Mesodermal cell (in vitro differentiated cells): ENCODE results near the gene GTF3C5.
A peak's percentile ranks its signal among the peaks of the same experiment; 100 is the strongest.

Experiments used
- H3K27ac ChIP-seq: 2 replicates; pipeline ENCODE4 v1.7.0; 2013; ENCODE audit warnings: mild to moderate bottlenecking, low read depth, low read length, moderate library complexity; ENCODE audit not compliant: severe bottlenecking
- H3K36me3 ChIP-seq: 2 replicates; pipeline ENCODE4 v1.7.1; 2013; ENCODE audit warnings: mild to moderate bottlenecking, low read length, moderate library complexity; ENCODE audit not compliant: control insufficient read depth, insufficient read depth
- H3K4me1 ChIP-seq: one replicate; pipeline ENCODE4 v1.7.1; 2013; ENCODE audit warnings: mild to moderate bottlenecking, low read length; ENCODE audit not compliant: insufficient read depth, control insufficient read depth, poor library complexity, severe bottlenecking
- H3K4me3 ChIP-seq: 2 replicates; pipeline ENCODE4 v1.7.0; 2013; ENCODE audit warnings: low read length, control low read depth, mild to moderate bottlenecking; ENCODE audit not compliant: insufficient read depth, poor library complexity, severe bottlenecking; ENCODE audit errors: extremely low read depth
- H3K9me3 ChIP-seq: 2 replicates; pipeline ENCODE4 v1.7.1; 2013; ENCODE audit warnings: mild to moderate bottlenecking, low read length, moderate library complexity; ENCODE audit not compliant: control insufficient read depth
- WGBS, 2 experiments: methylation state at CpG; one replicate each; pipeline ENCODE4 v1.1.5; 2013; ENCODE audit warnings: missing lambda C conversion rate in 2 of 2; ENCODE audit not compliant: insufficient coverage in 2 of 2; 5-methylcytosine and 5-hydroxymethylcytosine counted together

Gene GTF3C5

GRCh38 chr9:133006731-133007352 is 24.0 kb upstream of the GTF3C5 start:
- H3K4me1 ChIP-seq: peaks cover 12% of the 10 kb centered on the region

DNA sequence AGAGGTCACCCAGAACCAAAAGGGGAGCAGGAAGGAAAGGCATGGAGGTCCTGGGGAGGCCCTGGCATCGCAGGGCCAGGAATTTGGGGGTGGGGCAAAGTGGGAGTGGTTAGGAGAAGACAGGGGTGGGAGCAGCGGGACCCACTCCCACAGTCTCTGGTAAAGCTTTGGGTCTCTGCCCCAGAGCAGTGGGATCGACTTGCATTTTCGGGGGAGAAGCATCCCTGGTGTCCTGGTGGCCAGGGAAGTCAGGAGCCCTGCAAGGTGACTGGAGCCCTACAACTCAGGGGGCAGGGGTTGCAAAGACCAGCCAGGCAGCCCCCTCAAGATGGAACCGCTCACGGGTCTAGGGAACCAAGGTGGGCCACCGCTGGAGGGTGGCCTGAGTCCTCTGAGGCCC is 22.4 kb upstream of the GTF3C5 start:
- Histone ChIP-seq H3K4me3 (no peak overlapping the region), H3K9me3 (no peaks in the 10 kb centered on the region), H3K4me1 (peaks cover 12% of the 10 kb centered on the region), H3K27ac (no peak overlapping the region), H3K36me3 (no peaks in the 10 kb centered on the region)
- 78 to 90% methylated on average over 3 to 6 of the region's 7 CpGs for WGBS, 2 experiments

More at GRCh38 chr9:133006731-133007352, 24.0 kb upstream of the GTF3C5 start:
- 71 to 83% methylated on average over 5 of the region's 5 CpGs for WGBS, 2 experiments
- Histone ChIP-seq H3K4me3 (no peak overlapping the region), H3K36me3 (no peaks in the 10 kb centered on the region), H3K27ac (no peak overlapping the region), H3K9me3 (no peaks in the 10 kb centered on the region)

DNA sequence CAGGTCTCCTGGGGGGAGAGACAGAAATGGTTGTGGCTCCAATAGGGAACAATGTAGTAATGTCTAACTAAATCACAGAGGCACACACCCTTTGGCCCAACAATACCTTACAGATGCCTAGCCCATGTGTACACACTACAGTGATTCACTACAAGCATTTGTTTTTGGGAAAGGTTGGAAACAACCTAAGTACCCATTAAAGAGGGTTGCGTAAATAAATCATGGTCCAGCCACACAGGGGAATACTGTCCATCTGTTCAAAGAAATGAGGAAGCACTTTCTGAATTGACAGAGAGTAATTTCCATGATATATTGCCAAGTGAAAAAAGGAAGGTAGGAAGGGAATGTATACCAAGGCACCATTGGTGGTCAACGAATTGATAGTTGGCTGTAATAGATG is 22.0 kb upstream of the GTF3C5 start:
- no peak overlapping the region for H3K4me3 ChIP-seq
- WGBS, 2 experiments: 80 to 83% methylated on average over 2 of the region's 2 CpGs
- H3K36me3 ChIP-seq: no peaks in the 10 kb centered on the region
- no peaks in the 10 kb centered on the region for H3K9me3 ChIP-seq
- H3K27ac ChIP-seq: no peak overlapping the region
- H3K4me1 ChIP-seq: peaks cover 9% of the 10 kb centered on the region

GRCh38 chr9:133009906-133010582 is 20.8 kb upstream of the GTF3C5 start:
- H3K4me3 ChIP-seq: no peak overlapping the region
- no peaks in the 10 kb centered on the region for H3K36me3 ChIP-seq
- WGBS, 2 experiments: 67 to 77% methylated on average over 4 of the region's 5 CpGs

DNA sequence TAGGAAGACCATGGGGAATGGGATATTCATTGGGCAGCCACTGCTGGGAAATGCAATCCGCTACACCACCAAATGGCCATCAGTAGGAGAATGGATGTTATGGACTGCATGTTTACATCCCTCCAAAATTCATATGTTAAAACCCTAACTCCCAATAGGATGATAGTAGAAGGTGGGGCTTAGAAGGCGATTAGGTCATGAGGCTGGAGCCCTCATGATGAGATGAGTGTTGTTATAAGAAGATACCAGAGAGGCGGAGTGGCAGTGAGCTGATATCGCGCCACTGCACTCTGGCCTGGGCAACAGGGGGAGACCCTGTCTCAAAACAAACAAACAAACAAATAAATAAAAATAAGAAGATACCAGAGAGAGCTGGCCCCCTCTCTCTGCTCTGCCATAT is 16.1 kb upstream of the GTF3C5 start:
- no peak overlapping the region for H3K4me3 ChIP-seq
- 80 to 100% methylated on average over 1 to 2 of the region's 5 CpGs for WGBS, 2 experiments

More at GRCh38 chr9:133009906-133010582, 20.8 kb upstream of the GTF3C5 start:
- Histone ChIP-seq H3K4me1 (no peaks in the 10 kb centered on the region), H3K27ac (no peak overlapping the region), H3K9me3 (no peaks in the 10 kb centered on the region)

DNA sequence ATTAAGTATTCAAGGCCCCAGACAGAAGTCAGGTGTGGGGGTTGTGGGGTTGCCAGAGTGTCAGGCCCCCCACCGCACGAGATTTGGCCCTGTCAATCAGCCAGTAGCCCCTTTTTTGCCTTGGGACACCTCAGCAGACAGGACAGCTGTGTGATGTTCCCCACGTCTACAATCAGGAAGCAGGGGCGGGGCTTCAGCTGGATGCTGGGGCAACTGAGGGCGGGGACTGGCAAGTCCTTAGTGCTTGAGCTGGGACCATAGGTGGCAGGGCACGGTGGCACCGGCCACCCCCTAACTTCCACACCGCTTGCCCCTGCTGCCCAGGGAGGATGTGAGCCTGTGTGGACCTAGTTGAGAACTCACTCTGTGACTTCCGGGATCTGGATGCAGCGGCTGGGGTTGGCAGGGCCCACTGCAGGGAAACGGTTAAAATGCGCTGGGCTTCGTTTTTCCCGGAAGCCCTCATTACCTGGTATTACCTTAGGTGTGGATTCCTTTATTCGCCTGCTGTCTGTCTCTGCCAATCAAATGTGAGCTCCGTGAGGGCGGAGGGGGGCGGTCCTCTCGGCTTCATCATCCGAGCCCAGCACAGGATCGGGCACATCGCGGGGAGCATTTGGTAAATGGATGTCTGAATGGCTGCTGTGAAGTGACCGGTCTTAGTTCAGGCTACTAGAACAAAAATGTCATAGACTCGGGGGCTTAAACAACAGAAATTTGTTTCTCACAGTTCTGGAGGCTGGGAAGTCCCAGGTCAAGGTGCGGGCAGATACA is 7.5 kb upstream of the GTF3C5 start:
- no peaks in the 10 kb centered on the region for H3K36me3 ChIP-seq
- H3K4me3 ChIP-seq: no peak overlapping the region
- 90 to 92% methylated on average over 19 to 23 of the region's 26 CpGs for WGBS, 2 experiments
- no peaks in the 10 kb centered on the region for H3K9me3 ChIP-seq
- H3K4me1 ChIP-seq: no peaks in the 10 kb centered on the region
- H3K27ac ChIP-seq: no peak overlapping the region

More for the DNA sequence above, 16.1 kb upstream of the GTF3C5 start:
- H3K27ac ChIP-seq: no peak overlapping the region
- H3K36me3 ChIP-seq: no peaks in the 10 kb centered on the region
- no peaks in the 10 kb centered on the region for H3K9me3 ChIP-seq
- no peaks in the 10 kb centered on the region for H3K4me1 ChIP-seq

DNA sequence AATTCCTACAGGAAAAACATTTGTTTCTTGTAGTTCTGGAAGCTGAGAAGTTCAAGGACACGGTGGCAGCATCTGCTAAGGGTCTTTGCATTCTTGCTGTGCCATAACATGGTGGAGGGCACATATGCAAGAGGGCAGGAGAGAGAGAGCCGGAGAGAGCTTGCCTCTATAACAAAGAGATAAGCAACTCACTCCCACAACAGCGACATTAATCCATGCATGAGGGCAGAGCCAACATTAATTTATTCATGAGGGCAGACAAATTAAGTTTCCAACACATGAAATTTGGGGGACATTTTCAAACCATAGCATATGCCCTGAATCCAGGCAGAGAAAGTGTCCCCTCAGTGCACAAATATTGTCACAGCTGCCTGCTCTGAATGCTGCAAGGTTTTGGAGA is 4.4 kb upstream of the GTF3C5 start:
- 65 to 80% methylated on average over 2 of the region's 3 CpGs for WGBS, 2 experiments

GRCh38 chr9:133027134-133027533 is 3.7 kb upstream of the GTF3C5 start:
- H3K36me3 ChIP-seq: peaks cover 5% of the 10 kb centered on the region
- WGBS, 2 experiments: 65 to 74% methylated on average over 4 to 5 of the region's 5 CpGs

More for the DNA sequence above, 4.4 kb upstream of the GTF3C5 start:
- peaks cover under 1% of the 10 kb centered on the region for H3K9me3 ChIP-seq
- H3K4me3 ChIP-seq: no peak overlapping the region
- no peaks in the 10 kb centered on the region for H3K36me3 ChIP-seq
- H3K4me1 ChIP-seq: peaks cover 4% of the 10 kb centered on the region
- no peak overlapping the region for H3K27ac ChIP-seq

DNA sequence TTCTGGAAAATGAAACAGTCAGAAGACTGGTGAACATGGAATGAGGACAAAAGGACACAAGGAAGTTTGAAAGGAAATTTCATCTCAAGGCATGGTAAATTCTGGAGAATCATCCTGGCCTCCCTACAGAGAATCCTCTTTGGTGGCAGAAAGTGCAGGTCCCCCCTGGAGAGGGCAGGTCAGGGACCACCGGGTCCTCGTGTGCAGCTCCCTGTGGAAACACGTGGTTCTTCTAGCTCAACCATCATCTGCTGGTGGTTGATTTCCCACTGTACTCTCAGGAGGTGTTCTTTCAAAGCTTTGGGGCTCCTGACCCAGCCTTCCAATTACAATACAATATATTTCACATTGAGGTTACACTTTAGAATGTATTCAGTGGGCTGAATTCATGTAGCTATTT is 2.6 kb upstream of the GTF3C5 start:
- Histone ChIP-seq H3K9me3 (peaks cover 10% of the 10 kb centered on the region), H3K4me1 (peaks cover 4% of the 10 kb centered on the region), H3K4me3 (no peak overlapping the region), H3K36me3 (peaks cover 16% of the 10 kb centered on the region), H3K27ac (no peak overlapping the region)
- WGBS, 2 experiments: 79 to 100% methylated on average over 3 of the region's 3 CpGs

More at GRCh38 chr9:133027134-133027533, 3.7 kb upstream of the GTF3C5 start:
- Histone ChIP-seq H3K27ac (no peak overlapping the region), H3K9me3 (peaks cover 7% of the 10 kb centered on the region), H3K4me1 (peaks cover 4% of the 10 kb centered on the region), H3K4me3 (no peak overlapping the region)

DNA sequence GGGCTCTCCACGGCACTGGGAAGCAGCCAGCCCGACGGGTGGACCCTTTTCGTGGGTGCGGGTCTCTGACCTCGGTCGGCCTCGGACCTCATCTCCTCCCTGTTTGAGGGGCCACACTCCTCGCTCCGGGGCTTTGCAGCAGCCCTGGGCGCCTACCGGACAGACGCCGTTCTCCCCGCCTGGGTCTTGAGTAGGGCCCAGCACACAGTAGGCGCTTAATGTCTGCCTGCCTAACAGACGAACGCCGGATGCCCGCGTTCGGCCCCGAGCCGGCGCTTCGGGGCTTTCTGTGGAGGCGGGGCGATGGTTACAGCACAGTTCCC is 842 bp upstream of the GTF3C5 start:
- peaks cover 10% of the 10 kb centered on the region for H3K9me3 ChIP-seq
- peak overlapping the region; percentile 62 for H3K27ac ChIP-seq
- peaks cover 30% of the 10 kb centered on the region for H3K36me3 ChIP-seq
- peaks cover 4% of the 10 kb centered on the region for H3K4me1 ChIP-seq
- WGBS, 2 experiments: 1% methylated on average over 20 to 28 of the region's 28 CpGs
- peak overlapping the region; percentile 93 for H3K4me3 ChIP-seq

DNA sequence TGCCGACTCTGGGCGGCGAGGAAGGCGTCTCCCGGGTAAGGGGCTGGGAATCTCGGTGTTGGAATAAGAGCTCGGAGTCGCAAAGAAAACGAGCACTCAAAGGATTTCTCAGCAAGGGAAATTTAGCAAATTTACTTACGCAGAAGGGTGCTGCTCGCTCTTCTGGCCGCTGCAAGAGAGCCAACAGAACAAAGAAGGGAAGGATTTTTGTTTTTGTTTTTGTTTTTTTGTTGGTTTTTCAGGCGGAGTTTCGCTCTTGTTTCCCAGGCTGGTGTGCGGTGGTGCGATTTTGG is 279 bp downstream of the GTF3C5 start:
- peak overlapping the region; percentile 93 for H3K4me3 ChIP-seq
- peak overlapping the region; percentile 91 for H3K27ac ChIP-seq
- peaks cover 4% of the 10 kb centered on the region for H3K4me1 ChIP-seq
- H3K36me3 ChIP-seq: peaks cover 40% of the 10 kb centered on the region
- 2 to 3% methylated on average over 15 to 16 of the region's 16 CpGs for WGBS, 2 experiments
- peaks cover 10% of the 10 kb centered on the region for H3K9me3 ChIP-seq
